ENCODE data around the gene ACACB.

ACACB gene

GRCh38 chr12:109110988-109111495 lies 5.3 kb upstream of the ACACB start:
- DNase-seq = no peak

DNA sequence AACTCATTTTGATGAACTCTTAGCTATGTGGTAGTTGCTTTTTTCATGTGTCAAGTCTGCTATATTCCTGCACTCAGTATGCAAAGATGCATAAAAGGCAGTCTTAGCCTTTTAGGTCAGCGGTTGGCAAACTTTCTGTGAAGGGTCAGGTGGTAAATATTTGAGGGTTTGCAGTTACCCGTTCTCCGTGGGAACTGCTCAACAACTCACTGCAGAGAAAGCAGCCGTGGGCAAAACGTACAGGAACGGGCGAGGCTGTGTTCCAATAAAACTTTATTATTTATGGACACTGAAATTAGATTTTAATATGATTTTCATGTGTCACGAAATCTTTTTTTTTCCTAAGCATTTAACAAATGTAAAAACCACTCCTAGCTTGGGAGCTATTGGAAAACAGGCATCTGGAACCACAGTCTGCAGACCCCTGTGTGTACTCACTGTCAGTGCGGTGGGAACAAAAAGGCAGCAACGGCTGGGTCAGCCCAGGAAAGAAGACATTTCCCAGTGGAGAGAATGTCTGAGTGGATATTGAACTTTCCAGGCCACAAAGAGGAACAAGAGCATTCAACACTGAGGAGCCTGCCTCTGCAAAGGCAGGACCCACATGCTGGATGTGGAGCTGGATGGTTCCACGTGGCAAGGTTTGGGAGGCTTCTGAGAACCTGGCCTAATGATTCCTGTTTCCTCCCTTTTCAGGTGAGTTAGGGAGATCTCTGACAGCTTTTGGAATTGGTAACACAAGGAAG lies 3.5 kb upstream of the ACACB start:
- no peak for DNase-seq

DNA sequence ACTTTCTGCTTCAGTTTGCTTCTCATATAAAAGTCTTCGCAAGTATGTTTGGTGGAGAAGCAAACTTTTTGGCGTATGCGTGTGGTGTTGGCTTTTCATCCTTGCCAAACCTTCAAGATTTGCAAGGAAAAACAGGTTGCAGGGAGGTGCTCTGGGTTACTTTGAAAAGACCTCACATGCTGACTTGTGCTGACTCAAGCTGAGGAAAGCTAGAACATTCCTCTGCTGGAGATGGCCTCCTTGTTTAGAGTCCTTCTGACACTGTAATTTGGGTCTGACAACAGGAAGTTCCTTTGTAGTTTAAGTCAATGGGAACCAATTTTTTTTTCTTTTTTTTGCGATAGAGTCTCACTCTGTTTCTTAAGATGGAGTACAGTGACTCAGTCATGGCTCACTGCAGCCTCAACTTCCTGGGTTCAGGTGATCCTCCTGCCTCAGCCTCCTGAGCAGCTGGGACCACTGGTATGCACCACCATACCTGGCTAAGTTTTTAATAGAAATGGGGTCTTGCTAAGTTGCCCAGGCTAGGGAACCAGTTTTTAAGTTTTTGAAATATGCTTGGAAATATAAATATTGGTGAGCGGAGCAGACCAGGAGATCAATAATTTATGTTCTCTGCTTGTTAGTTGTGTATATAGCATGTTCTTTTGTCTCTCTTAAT lies 2.6 kb upstream of the ACACB start:
- DNase-seq = no peak

DNA sequence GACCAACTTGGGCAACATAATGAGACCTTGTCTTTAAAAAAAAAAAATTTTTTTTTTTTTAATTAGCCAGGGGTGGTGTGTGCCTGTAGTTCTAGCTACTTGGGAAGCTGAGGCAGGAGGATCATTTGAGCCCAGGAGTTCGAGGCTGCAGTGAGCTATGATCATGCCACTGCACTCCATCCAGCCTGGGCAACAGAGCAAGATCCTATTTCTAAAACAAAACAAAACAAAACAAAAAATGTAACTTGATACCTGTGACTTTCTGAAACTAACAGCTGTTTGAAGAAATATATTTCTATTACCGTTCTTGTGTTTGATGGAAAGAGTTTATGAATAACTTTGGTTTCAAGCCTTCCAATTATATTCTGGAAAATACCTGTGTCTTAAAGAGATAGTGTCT lies 1.7 kb upstream of the ACACB start:
- no peak for DNase-seq

GRCh38 chr12:109115404-109115757 lies 1.0 kb upstream of the ACACB start:
- DNase-seq = no peak

DNA sequence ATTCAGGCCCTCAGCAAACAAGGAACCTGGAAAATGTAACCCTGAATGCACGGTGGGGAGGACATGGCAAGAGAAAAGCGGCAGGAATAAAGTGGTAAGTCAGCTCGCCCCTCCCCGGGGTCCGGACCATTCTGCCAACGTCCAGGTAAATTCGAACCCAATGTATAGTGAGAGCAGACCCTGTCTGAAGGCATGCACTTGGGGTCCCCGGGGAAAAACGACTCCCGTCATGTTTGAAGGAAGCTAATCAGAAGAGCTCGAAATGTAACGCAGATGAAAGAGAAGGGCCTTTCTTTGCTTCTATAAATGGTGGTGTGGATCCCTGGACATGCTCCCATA lies 193 bp downstream of the ACACB start:
- DNase-seq = no peak

- no peak for DNase-seq
These were observed 3.7 kb downstream of the ACACB start for GRCh38 chr12:109120095-109120494.

DNA sequence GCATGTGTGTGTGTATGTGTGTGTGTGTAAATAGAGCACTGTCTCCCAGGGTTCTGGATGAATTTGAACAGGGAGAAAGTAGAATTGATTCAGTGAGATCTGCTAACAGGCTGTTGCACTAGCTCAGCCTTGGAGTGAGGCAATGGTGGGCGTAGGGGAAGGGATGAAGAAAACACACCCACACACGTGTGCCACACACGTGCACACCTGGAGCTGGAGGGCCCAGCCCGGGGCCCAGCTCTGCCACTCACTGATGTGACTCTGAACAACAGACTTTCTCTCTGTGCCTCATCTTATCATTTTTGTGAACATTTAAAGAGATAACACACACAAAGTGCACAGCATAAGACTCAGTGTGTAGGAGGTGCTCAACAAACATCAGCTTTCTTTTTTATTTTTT lies 4.2 kb downstream of the ACACB start:
- DNase-seq = no peak

- no peak for DNase-seq
These were observed 5.0 kb downstream of the ACACB start for GRCh38 chr12:109121346-109121880.

DNA sequence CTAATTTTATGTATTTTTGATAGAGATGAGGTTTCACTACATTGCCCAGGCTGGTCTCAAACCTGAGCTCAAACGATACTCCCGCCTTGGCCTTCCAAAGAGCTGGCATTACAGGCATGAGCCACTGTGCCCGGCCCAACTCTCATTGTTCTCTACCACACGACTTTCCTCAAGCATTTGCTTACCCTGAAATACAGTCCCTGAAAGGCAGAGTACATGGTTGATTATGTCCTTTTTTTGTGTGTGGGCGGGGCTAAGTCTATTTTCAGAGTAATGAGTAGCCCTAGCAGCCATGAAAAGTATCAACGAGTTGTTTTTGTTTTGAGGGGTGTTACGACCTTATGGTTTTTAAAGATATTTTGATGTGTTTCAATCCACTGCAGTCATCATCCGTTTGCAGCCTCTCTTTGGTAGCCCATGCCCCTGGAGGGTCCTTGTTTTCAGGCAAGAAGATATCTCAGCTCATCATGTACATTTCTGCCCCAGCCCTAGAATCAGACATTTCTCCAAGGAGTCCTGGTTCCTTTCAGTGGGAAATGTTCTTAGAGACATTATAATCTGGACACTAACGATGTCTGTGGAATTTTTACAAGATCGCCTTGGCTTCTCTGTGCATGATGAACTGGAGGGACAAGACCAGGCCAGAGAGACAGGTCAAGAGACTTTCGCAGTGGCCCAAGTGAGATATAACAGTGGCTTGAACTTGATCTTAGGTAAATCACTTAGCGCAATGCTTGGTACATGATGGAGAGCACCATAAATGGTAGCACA lies 8.7 kb downstream of the ACACB start:
- no peak for DNase-seq

GRCh38 chr12:109125791-109126190 lies 9.4 kb downstream of the ACACB start:
- DNase-seq = no peak

DNA sequence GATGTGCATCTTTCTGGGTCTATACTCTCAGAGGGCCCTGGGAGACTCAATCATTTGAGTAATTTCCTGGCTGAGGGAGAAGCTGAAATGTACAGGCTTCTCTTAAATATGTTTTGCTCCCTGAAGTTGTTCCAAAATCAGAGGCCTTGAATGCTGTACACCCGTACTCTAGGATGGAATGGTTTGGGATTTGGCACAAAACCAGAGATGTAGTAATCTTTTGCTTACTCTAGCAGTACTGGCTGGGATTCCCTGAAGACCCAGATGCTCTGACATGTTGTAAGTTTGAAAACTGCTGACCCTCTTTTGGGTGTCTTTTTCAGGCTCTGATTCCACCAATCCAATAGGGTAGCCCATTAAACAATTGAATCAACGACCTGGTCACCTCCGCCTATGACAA lies 10.4 kb downstream of the ACACB start:
- no peak for DNase-seq

DNA sequence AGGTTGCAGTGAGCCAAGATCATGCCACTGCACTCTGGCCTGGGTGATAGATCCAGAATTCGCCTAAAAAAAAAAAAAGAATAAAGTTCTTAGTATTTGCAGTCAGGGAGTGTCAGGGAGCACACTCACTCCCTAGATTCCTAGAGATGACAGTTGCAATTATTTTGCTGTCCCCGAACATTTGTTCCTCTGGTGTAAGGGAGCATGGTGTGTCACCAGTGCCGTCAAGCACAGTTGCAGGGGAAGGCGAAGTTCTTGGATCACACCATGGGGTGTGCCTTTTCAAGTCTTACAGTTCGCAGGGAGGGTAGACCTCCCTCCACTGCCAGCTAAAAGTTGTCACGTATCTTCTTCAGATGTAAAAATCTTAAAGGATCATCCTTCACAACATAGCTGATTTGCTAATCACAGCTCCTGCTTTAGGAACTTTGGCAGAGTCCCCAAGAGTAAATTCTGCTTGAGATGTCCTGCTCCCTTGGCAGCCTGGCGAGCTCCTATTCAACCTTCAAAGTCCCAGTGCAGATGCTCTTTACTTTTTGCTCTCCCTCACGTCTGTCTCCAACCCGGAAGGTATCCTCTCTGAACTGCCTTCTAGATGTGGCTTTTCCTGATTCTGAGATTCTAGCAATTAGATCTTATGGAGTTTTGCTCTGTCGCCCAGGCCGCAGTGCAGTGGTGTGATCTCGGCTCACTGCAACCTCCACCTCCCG lies 11.3 kb downstream of the ACACB start:
- no peak for DNase-seq

- no peak for DNase-seq
These were observed 14.1 kb downstream of the ACACB start for GRCh38 chr12:109130297-109131153.

DNA sequence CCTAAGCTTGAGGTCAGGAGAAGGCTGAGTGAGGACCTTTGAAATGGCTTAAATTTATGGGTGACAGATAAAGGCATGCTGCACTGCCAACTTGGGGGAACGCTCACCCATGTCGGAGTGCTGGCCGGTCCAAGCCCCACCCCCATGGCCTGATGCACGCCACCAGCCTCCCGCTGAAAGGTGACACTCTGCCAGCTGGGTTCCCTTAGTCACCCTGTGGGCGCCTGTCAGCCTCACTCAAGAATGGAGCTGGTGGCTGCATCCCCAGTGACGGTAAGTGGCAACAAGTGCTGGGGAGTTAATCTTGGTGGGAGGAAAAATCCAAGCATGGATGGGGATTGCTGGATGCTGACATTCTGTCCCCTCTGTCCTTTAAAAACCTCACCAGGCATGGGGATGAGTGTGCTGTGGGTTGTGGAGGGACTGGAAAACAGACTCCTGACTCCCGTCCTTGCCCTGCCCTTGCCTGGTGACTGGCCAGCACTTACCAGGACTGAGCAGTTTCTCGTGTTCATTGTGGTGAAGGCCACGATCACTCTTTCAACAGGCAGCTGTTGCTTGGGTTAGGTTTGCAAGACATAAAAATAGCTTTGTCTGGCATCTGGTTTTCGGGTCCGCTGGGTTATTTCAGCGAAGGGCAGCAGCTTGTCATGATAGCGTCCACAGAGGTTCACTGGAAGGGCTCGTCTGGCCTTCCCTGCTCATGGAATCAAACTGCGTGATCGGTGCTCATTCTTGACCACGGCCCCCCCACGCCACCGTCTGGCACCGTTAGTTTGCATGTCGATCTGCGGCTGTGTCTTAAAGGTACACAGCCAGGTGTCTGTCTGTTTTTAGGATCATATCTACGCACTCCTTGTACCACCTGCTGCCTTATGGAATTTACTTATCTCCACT lies 15.0 kb downstream of the ACACB start:
- peak; percentile 29 for DNase-seq

- no peak for DNase-seq
These were observed 18.0 kb downstream of the ACACB start for GRCh38 chr12:109134186-109134917.

- DNase-seq = no peak
These were observed 20.7 kb downstream of the ACACB start for GRCh38 chr12:109137055-109137454.

GRCh38 chr12:109139360-109139759 lies 23.0 kb downstream of the ACACB start:
- no peak for DNase-seq

- DNase-seq = no peak
These were observed 23.4 kb downstream of the ACACB start for GRCh38 chr12:109139791-109140190.

DNA sequence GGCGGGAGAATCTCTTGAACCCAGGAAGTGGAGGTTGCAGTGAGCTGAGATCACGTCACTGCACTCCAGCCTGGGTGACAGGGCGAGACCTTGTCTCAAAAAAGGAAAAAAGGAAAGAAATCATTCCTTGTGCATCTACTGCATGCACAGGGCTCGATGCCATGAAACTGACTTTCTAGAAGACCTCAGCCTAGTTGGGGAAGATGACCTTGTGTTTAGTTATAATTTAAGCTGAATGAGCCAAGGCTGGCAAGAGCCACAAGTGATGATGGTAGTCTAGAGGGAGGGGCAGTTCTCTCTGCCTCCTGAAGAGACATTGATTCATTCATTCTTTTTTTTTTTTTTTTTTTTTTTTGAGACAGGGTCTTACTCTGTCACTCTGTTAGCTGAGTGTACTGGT lies 24.2 kb downstream of the ACACB start:
- DNase-seq = no peak
